B cell (primary cell): ENCODE data around the gene ZNF565.

Source experiments
- CTCF ChIP-seq: fragments of 200-600 bp; IDR thresholded peaks from one replicate; pipeline ENCODE4 v1.8.0; 2022; ENCODE audit warnings: antibody characterized with exemption, mild to moderate bottlenecking
- EZH2 ChIP-seq: IDR thresholded peaks from 2 replicates; pipeline ENCODE4 v1.6.1; 2012; ENCODE audit warnings: borderline replicate concordance, low read depth, mild to moderate bottlenecking, moderate library complexity, low read length; ENCODE audit not compliant: insufficient read depth, poor library complexity, severe bottlenecking

DNA sequence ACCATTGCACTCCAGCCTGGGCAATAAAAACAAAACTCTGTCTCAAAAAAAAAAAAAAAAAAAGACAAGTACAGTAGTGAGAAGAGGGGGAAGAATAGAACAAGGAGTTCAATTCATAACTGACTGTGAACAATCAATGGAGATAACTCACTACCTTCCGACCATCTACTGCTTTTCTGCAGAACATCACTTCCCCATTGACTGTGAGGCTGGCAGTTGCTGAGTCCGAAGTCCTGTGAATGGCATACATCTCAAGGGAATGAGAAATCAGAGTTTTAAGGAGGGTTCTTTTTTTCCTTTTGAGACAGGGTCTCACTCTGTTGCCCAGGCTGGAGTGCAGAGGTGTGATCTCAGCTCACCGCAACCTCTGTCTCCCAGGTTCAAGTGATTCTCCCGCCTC lies 11.2 kb downstream of the ZNF565 start:
- TF ChIP-seq CTCF: no peak
- no peak for TF ChIP-seq EZH2
